Measurements from ENCODE around the gene ZBTB16.

The ZBTB16 gene

GRCh38 chr11:114109206-114110090, 49.9 kb downstream of the ZBTB16 start:
- TF ChIP-seq CTCF (conservative IDR thresholded peaks at IDR 0.05; ENCODE audit: low read depth), result no peak
- CTCF ChIA-PET, result interaction anchor here (0.7 kb wide), 1 partner anchor 15 kb away, joined by 4 read pairs; no protein-coding TSS in a partner anchor
- no peak for DNase-seq (ENCODE audit: low spot score)
- POLR2A ChIA-PET (ENCODE audit: low non-redundant PET), result no interaction called here
- H3K27ac ChIP-seq, result peak overlapping the region; percentile 46

- DNase-seq (ENCODE audit: low spot score), result no peak
- ChIA-PET CTCF (no interaction called here), POLR2A (ENCODE audit: low non-redundant PET) (no interaction called here)
- H3K27ac ChIP-seq, result peak overlapping the region; percentile 46
- no peak for TF ChIP-seq CTCF (conservative IDR thresholded peaks at IDR 0.05; ENCODE audit: low read depth)
These were observed 50.6 kb downstream of the ZBTB16 start for GRCh38 chr11:114110123-114110522.

GRCh38 chr11:114110952-114111947, 51.7 kb downstream of the ZBTB16 start:
- ChIA-PET CTCF (interaction anchor here (0.5 kb wide), 1 partner anchor 438 kb away, joined by 3 read pairs; no protein-coding TSS in a partner anchor), POLR2A (ENCODE audit: low non-redundant PET) (no interaction called here)
- no peak for DNase-seq (ENCODE audit: low spot score)
- no peak for TF ChIP-seq CTCF (conservative IDR thresholded peaks at IDR 0.05; ENCODE audit: low read depth)
- no peak overlapping the region for H3K27ac ChIP-seq

- DNase-seq (ENCODE audit: low spot score), result no peak
- ChIA-PET CTCF (no interaction called here), POLR2A (ENCODE audit: low non-redundant PET) (no interaction called here)
- TF ChIP-seq CTCF (conservative IDR thresholded peaks at IDR 0.05; ENCODE audit: low read depth), result no peak
- H3K27ac ChIP-seq, result no peak overlapping the region
These were observed 56.0 kb downstream of the ZBTB16 start for GRCh38 chr11:114115451-114115928.

GRCh38 chr11:114116357-114116756, 56.8 kb downstream of the ZBTB16 start:
- TF ChIP-seq CTCF (conservative IDR thresholded peaks at IDR 0.05; ENCODE audit: low read depth), result no peak
- POLR2A ChIA-PET (ENCODE audit: low non-redundant PET), result no interaction called here
- H3K27ac ChIP-seq, result no peak overlapping the region
- DNase-seq (ENCODE audit: low spot score), result no peak
- CTCF ChIA-PET, result interaction anchor here (0.6 to 0.8 kb wide), 2 partner anchors 15 to 28 kb away, joined by 3 to 6 read pairs; no protein-coding TSS in a partner anchor

- ChIA-PET POLR2A (ENCODE audit: low non-redundant PET) (no interaction called here), CTCF (interaction anchor here (0.8 kb wide), 1 partner anchor 28 kb away, joined by 3 read pairs; no protein-coding TSS in a partner anchor)
- no peak overlapping the region for H3K27ac ChIP-seq
- no peak for DNase-seq (ENCODE audit: low spot score)
- no peak for TF ChIP-seq CTCF (conservative IDR thresholded peaks at IDR 0.05; ENCODE audit: low read depth)
These were observed 57.3 kb downstream of the ZBTB16 start for GRCh38 chr11:114116800-114117199.
